ENCODE measurements around the gene ULK2. TPM values are rescaled to one million over a fixed set of nuclear protein-coding genes. Genes with fewer than 3 reads are reported as not detected.

Gene ULK2
- total and polyA plus RNA-seq, 11 donors = 4.6 to 25.6 (median 17.7) TPM

GRCh38 chr17:19743101-19744100 is 124.3 kb downstream of the ULK2 start:
- Histone ChIP-seq H3K9me3 (no peaks in the 10 kb centered on the region), H3K27me3 (no peaks in the 10 kb centered on the region), H3K4me1 (peaks cover 0 to 13% (median 5%) of the 10 kb centered on the region in 12 donors), H3K36me3 (no peaks in the 10 kb centered on the region), H3K27ac (no peak overlapping the region), H3K4me3 (no peak overlapping the region)
- no peak for TF ChIP-seq CTCF (IDR thresholded peaks at IDR 0.05)
- no peak for TF ChIP-seq POLR2A (IDR thresholded peaks at IDR 0.05)
- DNase-seq = peak in 1 of 5 donors; percentile 56
- WGBS, 4 donors = 92 to 96% (median 94%) methylated on average over 16 to 34 of the region's 34 CpGs
- intact Hi-C loops (cut with DNase I) = loop anchor here in 2 of 10 donors (10.0 kb wide), 2 partner anchors 79 to 99 kb away; partner anchors contain the start of gene ALDH3A2 (in 1 of the 2)
- ATAC-seq = no peak

DNA sequence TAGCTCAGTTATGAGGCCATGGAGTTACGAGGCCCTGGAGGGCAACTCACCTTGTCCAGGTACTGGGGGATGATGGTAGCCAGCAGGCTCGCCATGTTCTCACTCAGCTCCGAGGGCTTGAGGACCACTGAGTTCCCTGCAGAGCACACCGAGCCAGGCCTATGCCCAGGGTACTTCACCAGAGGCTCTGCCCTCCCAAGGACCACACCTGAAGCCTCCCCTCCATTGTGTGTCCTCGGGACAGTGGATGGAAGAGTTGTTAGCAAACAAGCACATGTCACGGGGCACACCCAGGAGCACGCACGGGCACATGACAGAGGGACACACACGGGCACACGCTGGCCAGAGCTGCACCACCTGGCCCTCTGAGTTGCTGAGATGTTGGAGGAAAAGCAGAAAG is 125.2 kb downstream of the ULK2 start:
- 91 to 100% (median 93%) methylated on average over 4 to 10 of the region's 10 CpGs for WGBS, 4 donors

DNA sequence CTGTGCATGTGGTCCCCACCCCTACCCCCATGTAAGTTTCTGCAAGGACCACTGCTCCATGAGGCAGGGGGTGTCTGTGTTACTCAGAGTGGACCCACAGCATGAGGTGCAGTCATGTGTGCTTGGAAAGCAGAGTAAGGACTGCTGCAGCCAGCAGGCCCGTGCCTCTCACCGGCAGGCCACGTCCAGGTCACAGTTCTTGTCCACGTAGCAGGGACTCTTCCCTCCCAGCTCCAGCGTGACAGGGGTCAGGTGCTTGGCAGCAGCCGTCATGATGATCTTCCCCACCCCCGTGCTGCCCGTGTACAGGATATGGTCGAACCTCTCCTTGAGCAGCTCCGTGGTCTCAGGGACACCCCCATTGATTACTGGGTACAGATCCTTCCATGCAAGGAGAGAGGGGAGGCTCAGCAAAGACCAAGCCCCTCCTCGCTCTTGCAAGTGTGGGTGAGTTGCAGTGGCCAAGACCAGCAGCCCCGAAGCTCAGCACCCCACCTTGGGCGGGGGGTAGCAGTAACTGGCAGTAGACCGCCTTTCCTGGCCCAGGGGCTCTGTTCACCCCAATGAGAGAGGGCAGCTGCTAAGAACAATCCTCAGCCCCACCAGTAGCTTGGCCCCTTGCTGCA is 125.8 kb downstream of the ULK2 start:
- Histone ChIP-seq H3K9me3 (no peaks in the 10 kb centered on the region), H3K36me3 (no peaks in the 10 kb centered on the region), H3K4me1 (peaks cover 0 to 13% (median 5%) of the 10 kb centered on the region in 12 donors), H3K27me3 (no peaks in the 10 kb centered on the region), H3K27ac (no peak overlapping the region), H3K4me3 (no peak overlapping the region)
- WGBS, 4 donors = 80 to 88% (median 85%) methylated on average over 9 to 14 of the region's 14 CpGs
- intact Hi-C loops (cut with DNase I) = loop anchor here in 2 of 10 donors (10.0 kb wide), 2 partner anchors 77 to 97 kb away; partner anchors contain the start of gene ALDH3A2 (in 1 of the 2)
- no peak for DNase-seq
- no peak for ATAC-seq
- no peak for TF ChIP-seq POLR2A (IDR thresholded peaks at IDR 0.05)
- TF ChIP-seq CTCF (IDR thresholded peaks at IDR 0.05) = no peak

More for the DNA sequence above, 125.2 kb downstream of the ULK2 start:
- intact Hi-C loops (cut with DNase I) = loop anchor here in 2 of 10 donors (10.0 kb wide), 2 partner anchors 78 to 98 kb away; partner anchors contain the start of gene ALDH3A2 (in 1 of the 2)
- no peak for ATAC-seq
- Histone ChIP-seq H3K27ac (no peak overlapping the region), H3K4me3 (no peak overlapping the region), H3K36me3 (no peaks in the 10 kb centered on the region), H3K4me1 (peaks cover 0 to 13% (median 5%) of the 10 kb centered on the region in 12 donors), H3K27me3 (no peaks in the 10 kb centered on the region), H3K9me3 (no peaks in the 10 kb centered on the region)
- no peak for DNase-seq
- TF ChIP-seq POLR2A (IDR thresholded peaks at IDR 0.05) (no peak), CTCF (IDR thresholded peaks at IDR 0.05) (no peak)

Measured in heart left ventricle (tissue), 16 donors.